H1 (cell line): ENCODE results near the gene DYSF.

Experiments
- CEBPB ChIP-seq: IDR thresholded peaks from 2 replicates; pipeline ENCODE4 v1.6.1; 2012; ENCODE audit warnings: low read depth, low read length
- CTCF ChIP-seq, 3 experiments: IDR thresholded peaks; 1 replicate in 2 of 3; 2 replicates in 1 of 3; pipeline versions ENCODE4 v1.5.1 to v1.6.1; 2011; ENCODE audit warnings: low read length in 3 of 3, mild to moderate bottlenecking in 3 of 3, inconsistent platforms in 2 of 3, low read depth in 1 of 3, moderate library complexity in 1 of 3; ENCODE audit not compliant: insufficient read depth in 1 of 3; ENCODE audit errors: control extremely low read depth in 1 of 3
- EP300 ChIP-seq, 2 experiments: IDR thresholded peaks; 1 replicate in 1 of 2; 2 replicates in 1 of 2; pipeline ENCODE4 v1.6.1; 2011 to 2012; ENCODE audit warnings: low read depth in 2 of 2, low read length in 2 of 2, mild to moderate bottlenecking in 2 of 2, borderline replicate concordance in 1 of 2, inconsistent platforms in 1 of 2, moderate library complexity in 1 of 2
- GABPA ChIP-seq: IDR thresholded peaks from 2 replicates; pipeline ENCODE4 v1.6.1; 2011; ENCODE audit warnings: mild to moderate bottlenecking, low read length, moderate library complexity, borderline replicate concordance; ENCODE audit not compliant: insufficient read depth
- KDM1A ChIP-seq: fragments of 200-600, 300-600 bp; sonication (generic); IDR thresholded peaks from 2 replicates; pipeline ENCODE4 v1.7.1; 2016; ENCODE audit warnings: mild to moderate bottlenecking, low read length, borderline replicate concordance
- MAFK ChIP-seq: IDR thresholded peaks from 2 replicates; pipeline ENCODE4 v1.6.1; 2012; ENCODE audit warnings: low read depth, mild to moderate bottlenecking, improper control_type of control experiment, low read length
- POLR2A ChIP-seq, 2 experiments: IDR thresholded peaks; 1 replicate in 1 of 2; 2 replicates in 1 of 2; pipeline ENCODE4 v1.6.1; 2011; ENCODE audit warnings: low read depth in 2 of 2, low read length in 2 of 2, mild to moderate bottlenecking in 2 of 2; ENCODE audit errors: control extremely low read depth in 1 of 2
- RNF2 ChIP-seq: fragments of 200-900, 300-1000 bp; sonication (generic); IDR thresholded peaks from 2 replicates; pipeline ENCODE4 v1.7.1; 2016; ENCODE audit warnings: borderline replicate concordance, low read depth, mild to moderate bottlenecking, antibody characterized with exemption, low read length; ENCODE audit not compliant: poor library complexity, severe bottlenecking; ENCODE audit errors: missing control alignments
- SIN3A ChIP-seq, 2 experiments: IDR thresholded peaks in 1 of 2; conservative IDR thresholded peaks in 1 of 2; 2 replicates each; pipeline ENCODE4 v1.6.1; 2011 to 2012; ENCODE audit warnings: low read length in 2 of 2, improper control_type of control experiment in 1 of 2, low read depth in 1 of 2, mild to moderate bottlenecking in 1 of 2
- SP2 ChIP-seq: IDR thresholded peaks from 2 replicates; pipeline ENCODE4 v1.6.1; 2012; ENCODE audit warnings: mild to moderate bottlenecking, low read length, inconsistent platforms
- TF ChIP-seq, protein P1 (sequence below): IDR thresholded peaks from 2 replicates; pipeline ENCODE4 v1.6.1; 2012; ENCODE audit warnings: inconsistent platforms

DNA sequence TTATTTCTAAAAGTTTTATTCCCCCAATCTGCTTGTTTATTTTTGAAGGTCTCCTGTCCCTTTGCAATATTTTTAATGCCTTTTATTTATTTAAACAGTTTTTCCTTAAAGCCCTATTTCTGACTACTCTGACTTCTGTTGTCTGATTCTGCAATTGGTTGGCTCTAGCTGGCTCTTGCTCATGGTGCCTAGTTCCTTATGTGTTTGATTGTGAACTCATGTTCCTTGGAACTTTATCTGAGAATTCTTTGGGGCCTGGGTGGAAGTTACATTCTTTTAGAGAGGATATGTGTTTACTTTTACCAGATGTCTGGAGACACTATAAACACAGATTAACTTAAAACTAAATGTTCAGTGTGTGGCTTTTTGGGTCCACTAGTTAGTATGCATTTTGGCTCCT is 175.9 kb downstream of the DYSF start:
- no peak for TF ChIP-seq RNF2
- no peak for TF ChIP-seq MAFK
- TF ChIP-seq CEBPB = no peak
- TF ChIP-seq, protein P1, sequence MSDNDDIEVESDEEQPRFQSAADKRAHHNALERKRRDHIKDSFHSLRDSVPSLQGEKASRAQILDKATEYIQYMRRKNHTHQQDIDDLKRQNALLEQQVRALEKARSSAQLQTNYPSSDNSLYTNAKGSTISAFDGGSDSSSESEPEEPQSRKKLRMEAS = no peak
- no peak for TF ChIP-seq POLR2A (IDR thresholded peaks at IDR 0.05; ENCODE audit: control extremely low read depth in 1 of 2, low read depth in 2 of 2, low read length in 2 of 2)
- no peak for TF ChIP-seq KDM1A
- TF ChIP-seq EP300 (IDR thresholded peaks at IDR 0.05; ENCODE audit: borderline replicate concordance in 1 of 2, low read depth in 2 of 2, low read length in 2 of 2) = no peak
- no peak for TF ChIP-seq GABPA
- TF ChIP-seq SP2 = no peak
- no peak for TF ChIP-seq SIN3A (conservative IDR thresholded peaks at IDR 0.05 in 1 of 2, IDR thresholded peaks at IDR 0.05 in 1 of 2; ENCODE audit: low read depth in 1 of 2, low read length in 2 of 2)
- no peak for TF ChIP-seq CTCF (IDR thresholded peaks at IDR 0.05; ENCODE audit: control extremely low read depth in 1 of 3, insufficient read depth in 1 of 3, low read depth in 1 of 3, low read length in 3 of 3)
